Germinal center (tissue), 1 donor: Measurements from ENCODE around the gene NBEAL1.
"Not testable (repeated sequence)": the region's sequence is repeated elsewhere in the genome, so short reads cannot be mapped to it uniquely, and the experiment has no call there.

Experiments
- DNase-seq: peaks from one replicate; pipeline ENCODE4 v3.0.0; 2012; ENCODE audit warnings: mixed read lengths, low spot score

NBEAL1 gene

GRCh38 chr2:203014456-203015199 is at the start of gene NBEAL1:
TSS of gene NBEAL1 (plus strand) at chr2:203014875. CDS start at chr2:203016385, 1,510 bp downstream.
- DNase-seq = peak; percentile 96

DNA sequence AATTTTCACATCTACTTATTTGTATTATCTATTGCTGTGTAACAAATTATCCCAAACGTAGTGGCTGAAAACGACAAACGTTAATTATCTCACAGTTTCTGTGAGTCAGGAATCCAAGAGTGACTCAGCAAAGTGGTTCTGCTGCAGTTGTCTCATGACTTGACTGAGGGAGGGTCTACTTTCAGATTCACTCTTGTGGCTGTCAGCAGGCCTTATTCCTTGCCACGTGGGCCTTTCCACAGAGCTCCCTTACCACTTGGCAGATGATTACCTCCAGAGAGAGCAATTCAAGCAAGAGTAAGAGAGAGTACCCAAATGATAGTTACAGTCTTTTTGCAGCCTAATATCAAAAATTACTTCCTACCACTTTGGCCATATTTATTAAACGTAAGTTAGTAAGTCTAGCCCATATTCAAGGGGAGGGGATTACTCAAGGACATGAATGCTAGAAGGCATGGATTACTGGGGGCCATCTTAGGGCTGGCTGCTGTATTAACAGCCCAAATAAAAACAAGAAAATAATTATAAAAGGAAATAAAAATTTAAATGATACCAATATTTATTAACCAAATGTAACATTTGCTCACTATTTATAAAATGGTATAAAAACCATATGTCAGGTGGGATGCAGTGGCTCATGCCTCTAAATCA is 48.7 kb upstream of the NBEAL1 start:
- DNase-seq = no peak

DNA sequence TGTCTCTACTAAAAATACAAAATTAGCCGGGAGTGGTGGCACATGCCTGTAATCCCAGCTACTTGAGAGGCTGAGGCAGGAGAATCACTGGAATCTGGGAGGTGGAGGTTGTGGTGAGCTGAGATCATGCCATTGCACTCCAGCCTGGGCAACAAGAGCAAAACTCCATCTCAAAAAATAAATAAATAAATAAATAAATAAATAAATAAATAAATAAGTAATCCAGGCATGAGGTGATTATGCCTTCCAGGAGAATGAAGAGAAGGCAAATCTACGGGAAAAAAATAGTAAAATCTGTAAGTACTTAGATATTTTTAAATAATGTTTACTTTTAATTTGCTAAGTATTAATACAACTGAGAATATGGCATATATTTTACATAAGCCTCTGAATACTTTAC is 45.3 kb upstream of the NBEAL1 start:
- not testable (repeated sequence) for DNase-seq

DNA sequence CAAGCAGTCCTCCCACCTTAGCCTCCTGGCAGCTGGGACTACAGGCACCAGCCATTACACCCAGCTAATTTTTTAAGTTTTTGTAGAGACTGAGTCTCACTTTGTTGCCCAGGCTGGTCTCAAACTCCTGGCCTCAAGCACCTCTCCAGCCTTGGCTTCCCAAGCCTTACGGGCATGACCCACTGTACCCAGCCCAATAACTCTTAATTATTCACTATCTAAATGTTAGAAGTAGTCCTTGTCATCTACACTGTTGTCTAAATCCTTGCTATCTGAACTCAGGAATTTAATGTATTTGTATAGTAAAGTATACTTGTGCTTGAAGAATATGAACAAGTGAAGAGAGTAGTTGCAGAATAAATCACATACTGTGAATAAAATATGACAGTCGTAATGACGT is 37.9 kb upstream of the NBEAL1 start:
- DNase-seq = no peak

DNA sequence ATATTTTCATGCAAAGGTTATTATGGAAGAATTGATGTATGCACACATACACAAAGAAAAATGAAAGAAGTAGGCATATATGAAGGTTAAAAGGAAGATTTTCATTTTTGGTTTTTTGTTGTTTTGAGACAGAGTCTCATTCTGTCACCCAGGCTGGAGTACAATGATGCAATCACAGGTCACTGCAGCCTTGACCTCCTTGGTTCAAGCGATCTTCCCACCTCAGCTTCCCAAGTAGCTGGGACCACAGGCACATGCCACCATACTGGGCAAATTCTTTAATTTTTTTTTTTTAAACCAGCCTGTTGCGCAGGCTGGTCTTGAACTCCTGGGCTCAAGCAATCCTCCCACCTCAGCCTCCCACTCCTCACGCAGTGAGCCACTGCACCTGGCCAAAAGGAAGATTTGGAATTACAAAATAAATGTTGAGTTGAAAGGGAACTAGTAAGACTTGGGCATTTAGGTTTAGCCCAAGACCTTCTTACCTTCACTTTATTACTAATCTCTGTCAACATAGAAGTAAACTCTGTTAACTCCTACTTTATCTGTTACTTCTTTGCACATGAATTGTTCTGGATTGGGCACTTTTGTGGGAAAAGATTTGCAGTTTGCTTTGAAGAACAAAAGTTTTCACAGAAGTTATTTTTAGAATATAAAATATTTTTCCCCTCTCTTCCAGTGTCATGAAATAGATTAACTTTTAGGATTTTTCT is 31.7 kb upstream of the NBEAL1 start:
- DNase-seq = no peak

- no peak for DNase-seq
These were observed 24.9 kb upstream of the NBEAL1 start for GRCh38 chr2:202989749-202990148.

DNA sequence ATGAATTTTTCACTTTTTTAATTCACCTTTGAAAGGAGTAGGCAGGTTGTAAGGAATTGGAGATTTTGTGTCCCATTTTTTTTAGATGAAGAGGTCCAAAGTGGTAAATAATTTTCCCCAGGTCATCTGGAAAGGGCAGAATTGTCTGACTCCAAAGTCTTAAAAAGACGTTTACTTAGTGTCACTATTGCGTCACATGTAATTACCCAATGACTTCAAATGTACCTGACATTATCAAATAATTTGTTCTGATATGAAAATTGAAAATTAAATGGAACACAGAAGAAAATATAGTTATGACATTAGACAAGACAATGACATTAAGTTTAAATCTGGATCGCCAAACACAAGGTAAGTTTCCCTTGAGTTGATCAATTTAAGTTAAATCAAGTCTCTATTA is 24.2 kb upstream of the NBEAL1 start:
- DNase-seq = no peak

DNA sequence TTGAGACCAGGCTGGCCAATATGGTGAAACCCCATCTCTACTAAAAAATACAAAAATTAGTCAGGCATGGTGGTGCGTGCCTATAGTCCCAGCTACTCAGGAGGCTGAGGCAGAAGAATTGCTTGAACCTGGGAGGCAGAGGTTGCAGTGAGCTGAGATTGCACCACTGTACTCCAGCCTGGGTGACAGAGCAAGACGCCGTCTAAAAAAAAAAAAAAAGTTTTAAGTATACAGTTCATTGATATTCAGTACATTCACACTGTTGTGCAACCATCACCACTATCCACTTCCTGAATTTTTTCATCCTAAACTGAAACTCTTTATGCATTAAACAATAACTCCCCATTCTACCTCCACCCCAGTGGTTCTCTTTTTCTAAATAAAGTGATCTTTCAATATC is 17.6 kb upstream of the NBEAL1 start:
- not testable (repeated sequence) for DNase-seq

DNA sequence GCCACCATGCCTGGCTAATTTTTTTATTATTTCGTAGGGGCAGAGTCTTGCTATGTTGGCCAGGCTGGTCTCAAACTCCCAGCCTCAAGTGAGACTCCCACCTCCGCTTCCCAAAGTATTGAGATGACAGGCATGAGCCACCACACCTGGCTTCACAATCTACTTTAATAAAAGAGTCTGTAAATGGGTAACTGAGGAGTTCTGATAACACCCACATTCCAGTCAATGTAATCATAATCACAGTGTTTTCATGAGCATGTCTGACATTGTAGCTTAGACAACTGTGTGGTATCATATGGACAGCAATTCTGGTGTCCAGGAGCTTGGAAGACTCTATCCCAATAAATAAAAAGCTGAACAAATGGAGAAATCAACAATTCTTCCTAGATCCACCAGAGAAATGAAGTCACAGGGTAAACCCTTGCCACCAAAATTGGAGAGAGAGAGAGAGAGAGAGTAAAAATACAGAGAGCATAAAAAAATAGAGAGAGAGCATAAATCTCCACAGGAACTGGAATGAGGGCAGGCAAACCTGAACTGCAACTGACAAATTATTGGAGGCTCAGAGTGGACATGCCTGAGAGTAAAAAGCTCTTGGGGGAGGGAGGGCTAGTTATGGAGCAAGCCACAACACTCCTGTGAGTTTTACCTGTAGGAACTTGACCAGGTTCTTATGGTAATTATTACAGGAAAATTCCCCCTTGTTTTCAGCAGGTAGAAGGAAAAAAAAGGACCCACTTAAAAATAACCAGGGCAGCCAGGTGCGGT is 12.4 kb upstream of the NBEAL1 start:
- DNase-seq = no peak

- no peak for DNase-seq
These were observed 11.0 kb upstream of the NBEAL1 start for GRCh38 chr2:203003716-203004115.

- DNase-seq = no peak
These were observed 2.0 kb downstream of the NBEAL1 start for GRCh38 chr2:203016716-203017115.

DNA sequence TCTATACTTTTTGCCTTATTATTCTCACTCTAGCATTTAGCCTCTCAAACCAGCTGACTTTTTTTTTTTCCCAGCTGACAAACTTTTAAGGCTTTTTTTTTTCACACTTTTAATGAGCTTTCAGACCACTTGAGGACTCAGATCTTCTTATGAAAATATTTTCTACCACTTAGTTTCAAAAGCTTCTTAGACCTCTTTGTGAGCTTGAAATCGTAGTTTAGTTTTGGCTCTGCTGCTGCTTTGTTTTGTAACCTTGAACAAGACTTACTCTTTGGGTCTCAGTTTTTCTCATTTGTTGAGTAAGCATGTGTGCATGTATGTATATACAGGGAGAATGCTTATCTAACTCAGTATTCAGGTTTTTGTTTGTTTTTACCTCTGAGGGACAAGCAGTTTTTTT is 3.5 kb downstream of the NBEAL1 start:
- DNase-seq = no peak

GRCh38 chr2:203019142-203019541 is 4.5 kb downstream of the NBEAL1 start:
- DNase-seq = no peak

GRCh38 chr2:203021991-203022390 is 7.3 kb downstream of the NBEAL1 start:
- DNase-seq = no peak

GRCh38 chr2:203022751-203023150 is 8.1 kb downstream of the NBEAL1 start:
- DNase-seq = no peak

DNA sequence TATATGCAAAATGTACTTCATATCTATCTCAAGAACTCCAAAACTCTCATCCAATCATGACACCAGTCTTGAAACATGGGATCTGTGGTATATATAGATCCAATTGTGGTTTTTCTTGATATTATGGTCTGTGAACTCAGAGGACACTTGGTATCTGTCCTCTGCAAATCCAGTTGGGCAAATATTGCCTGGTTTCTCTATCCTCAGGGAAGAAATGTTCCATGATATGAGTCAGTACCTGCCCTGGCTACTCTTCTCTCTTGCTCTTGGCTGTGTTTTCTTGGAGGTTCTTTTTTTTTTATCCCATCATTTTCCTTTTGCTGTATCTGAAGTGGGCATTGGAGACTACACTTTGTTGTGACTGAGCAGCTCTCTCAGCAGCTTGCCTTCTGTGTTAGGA is 10.9 kb downstream of the NBEAL1 start:
- no peak for DNase-seq

- DNase-seq = no peak
These were observed 15.9 kb downstream of the NBEAL1 start for GRCh38 chr2:203030545-203030944.

- no peak for DNase-seq
These were observed 16.3 kb downstream of the NBEAL1 start for GRCh38 chr2:203030991-203031390.

GRCh38 chr2:203033395-203033794 is 18.7 kb downstream of the NBEAL1 start:
- DNase-seq = no peak

GRCh38 chr2:203035879-203036470 is 21.3 kb downstream of the NBEAL1 start:
- DNase-seq = no peak

DNA sequence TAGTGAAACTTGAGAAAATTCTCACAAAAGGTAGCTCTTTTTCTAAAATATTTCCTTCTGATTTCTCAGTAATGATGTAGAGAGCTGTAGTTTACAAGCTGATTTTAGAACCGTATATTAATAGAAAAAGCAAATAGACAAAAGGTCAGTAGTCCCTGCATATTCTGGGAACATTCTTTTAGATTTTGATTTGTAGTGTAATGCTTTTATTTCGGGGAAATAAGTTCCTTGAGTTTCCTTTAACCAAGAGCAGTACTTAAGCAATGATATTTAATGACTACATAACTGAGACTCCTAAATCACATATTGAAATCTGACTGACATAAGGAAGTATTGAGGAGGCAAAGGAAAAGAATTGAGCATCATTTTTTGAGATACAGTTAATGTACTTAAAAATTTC is 22.4 kb downstream of the NBEAL1 start:
- no peak for DNase-seq

DNA sequence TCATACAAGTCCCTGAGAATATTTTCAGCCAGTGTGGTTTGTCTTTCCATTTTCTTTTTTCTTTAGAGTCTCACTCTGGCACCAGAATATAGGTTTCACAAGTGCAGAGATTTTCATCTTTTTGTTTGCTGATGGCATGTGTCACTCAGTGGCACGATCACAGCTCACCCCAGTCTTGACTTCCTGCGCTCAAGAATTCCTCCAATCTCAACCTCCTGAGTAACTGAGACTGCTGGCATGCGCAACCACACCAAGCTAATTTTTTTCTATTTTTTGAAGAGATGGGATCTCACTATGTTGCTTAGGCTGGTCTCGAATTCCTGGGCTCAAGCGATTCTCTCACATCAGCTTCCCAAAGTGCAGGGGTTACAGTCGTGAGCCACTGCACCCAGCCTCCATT is 23.9 kb downstream of the NBEAL1 start:
- DNase-seq = no peak
